D721Med (cell line): Measurements from ENCODE around the gene OR56A4.
"Not testable (repeated sequence)": the region's sequence is repeated elsewhere in the genome, so short reads cannot be mapped to it uniquely, and the experiment has no call there.

Experiments used
- DNase-seq: peaks from one replicate; pipeline ENCODE4 v3.0.0; 2011; ENCODE audit warnings: low spot score; ENCODE audit not compliant: insufficient read length
- FAIRE-seq: peaks from 2 replicates; lab custom pipeline; 2011; peaks lifted over from hg19 to GRCh38; lab: Jason Lieb, UNC
- CTCF ChIP-seq: IDR thresholded peaks from 2 replicates; pipeline ENCODE4 v1.5.1; 2012; ENCODE audit warnings: mild to moderate bottlenecking, control low read depth; ENCODE audit not compliant: insufficient read depth; ENCODE audit errors: missing control alignments

OR56A4 gene

GRCh38 chr11:5966958-5967357 is 39.8 kb downstream of the OR56A4 start:
- DNase-seq = no peak
- no peak for TF ChIP-seq CTCF
- no peak for FAIRE-seq

- DNase-seq, FAIRE-seq: not testable (repeated sequence)
Measured at GRCh38 chr11:5960704-5961320, 45.9 kb downstream of the OR56A4 start.

GRCh38 chr11:5955586-5955985 is 51.2 kb downstream of the OR56A4 start:
- DNase-seq = no peak
- TF ChIP-seq CTCF = no peak
- no peak for FAIRE-seq
